H1 (cell line): ENCODE data around the gene AMN. TPM values are rescaled to one million over a fixed set of nuclear protein-coding genes. Genes with fewer than 3 reads are reported as not detected.

Source experiments
- CTCF ChIA-PET: fragments of 300-600 bp; sonication (Branson Sonifier 250); formaldehyde crosslinking; loops from one replicate; lab custom pipeline; 2021; ENCODE audit not compliant: partially characterized antibody; lab: Charles Lee
- POLR2A ChIA-PET: fragments of 300-600 bp; sonication (Branson Sonifier 250); formaldehyde crosslinking; loops from one replicate; lab custom pipeline; 2021; ENCODE audit warnings: inconsistent platforms; ENCODE audit not compliant: partially characterized antibody; lab: Charles Lee
- DNase-seq, 2 experiments: peaks; one replicate each; pipeline versions ENCODE4 v3.0.0 to v3.0.0-alpha.2; 2010 to 2022; ENCODE audit warnings: low spot score in 2 of 2, low read depth in 1 of 2, mixed read lengths in 1 of 2
- FAIRE-seq: peaks from 2 replicates; lab custom pipeline; 2011; peaks lifted over from hg19 to GRCh38; lab: Jason Lieb, UNC
- H2AFZ ChIP-seq: 2 replicates; pipeline ENCODE4 v1.8.1; 2012; ENCODE audit warnings: low read length, inconsistent platforms
- H2AK5ac ChIP-seq: 2 replicates; pipeline ENCODE4 v1.6.1; 2013; ENCODE audit warnings: low read depth, low read length
- H2BK120ac ChIP-seq: replicated peaks from 2 replicates; pipeline ENCODE3; 2013; ENCODE audit warnings: low read depth, low read length, inconsistent platforms
- H2BK12ac ChIP-seq: 2 replicates; pipeline ENCODE4 v1.6.1; 2013; ENCODE audit warnings: low read depth, low read length
- H2BK15ac ChIP-seq: 2 replicates; pipeline ENCODE4 v1.6.1; 2013; ENCODE audit warnings: low read length
- H2BK20ac ChIP-seq: 2 replicates; pipeline ENCODE4 v1.6.1; 2013; ENCODE audit warnings: low read length
- H2BK5ac ChIP-seq: 2 replicates; pipeline ENCODE4 v1.6.1; 2013; ENCODE audit warnings: low read depth, low read length
- H3K14ac ChIP-seq: 2 replicates; pipeline ENCODE4 v1.6.1; 2013; ENCODE audit warnings: inconsistent platforms; ENCODE audit not compliant: insufficient read length
- H3K18ac ChIP-seq: 2 replicates; pipeline ENCODE4 v1.6.1; 2013; ENCODE audit warnings: low read length; ENCODE audit errors: extremely low read depth
- H3K23ac ChIP-seq: 2 replicates; pipeline ENCODE4 v1.6.1; 2013; ENCODE audit warnings: inconsistent platforms; ENCODE audit not compliant: insufficient read length
- H3K23me2 ChIP-seq: 2 replicates; pipeline ENCODE4 v1.6.1; 2013; ENCODE audit warnings: low read depth, low read length
- H3K27ac ChIP-seq: 2 replicates; pipeline ENCODE4 v1.6.1; 2011; ENCODE audit warnings: low read depth, low read length, inconsistent platforms
- H3K27me3 ChIP-seq, 4 experiments: replicated peaks in 1 of 4; 1 replicate in 1 of 4; 2 replicates in 3 of 4; pipeline versions ENCODE4 v1.6.1 to v1.8.1; 2011 to 2013; ENCODE audit warnings: low read length in 3 of 4, mild to moderate bottlenecking in 3 of 4, inconsistent platforms in 2 of 4, mixed read lengths in 2 of 4, moderate library complexity in 1 of 4; ENCODE audit not compliant: control insufficient read depth in 3 of 4, insufficient read depth in 3 of 4; ENCODE audit errors: extremely low read depth in 1 of 4
- H3K36me3 ChIP-seq, 4 experiments: 2 replicates each; pipeline versions ENCODE4 v1.6.1 to v1.8.1; 2011 to 2013; ENCODE audit warnings: mild to moderate bottlenecking in 4 of 4, low read length in 3 of 4, moderate library complexity in 2 of 4, control low read depth in 1 of 4, inconsistent platforms in 1 of 4; ENCODE audit not compliant: insufficient read depth in 4 of 4, control insufficient read depth in 2 of 4
- H3K4ac ChIP-seq: replicated peaks from 2 replicates; pipeline ENCODE3; 2013; ENCODE audit warnings: low read length, low read depth, mixed read lengths, inconsistent platforms; ENCODE audit not compliant: insufficient read length
- H3K4me1 ChIP-seq, 4 experiments: replicated peaks in 1 of 4; 1 replicate in 1 of 4; 2 replicates in 3 of 4; pipeline versions ENCODE4 v1.6.1 to v1.8.1; 2011 to 2013; ENCODE audit warnings: low read length in 3 of 4, inconsistent platforms in 2 of 4, mixed read lengths in 1 of 4; ENCODE audit not compliant: insufficient read depth in 4 of 4, control insufficient read depth in 3 of 4
- H3K4me2 ChIP-seq, 2 experiments: 2 replicates each; pipeline versions ENCODE4 v1.6.1 to v1.8.1; 2011 to 2013; ENCODE audit warnings: low read depth in 2 of 2, low read length in 2 of 2, control low read depth in 1 of 2, inconsistent platforms in 1 of 2, mild to moderate bottlenecking in 1 of 2; ENCODE audit not compliant: insufficient read depth in 1 of 2
- H3K4me3 ChIP-seq, 4 experiments: fragments of 200-600, 300-600 bp in 1 of 4; sonication (generic), shearing (Covaris generic), sonication (Bioruptor Twin) in 1 of 4; 2 replicates each; pipeline versions ENCODE4 v1.5.1 to v1.8.1; 2011 to 2016; ENCODE audit warnings: low read length in 4 of 4, low read depth in 3 of 4, control low read depth in 2 of 4, inconsistent platforms in 2 of 4, mild to moderate bottlenecking in 2 of 4, mixed read lengths in 1 of 4, moderate library complexity in 1 of 4; ENCODE audit not compliant: insufficient read depth in 2 of 4; ENCODE audit errors: extremely low read depth in 1 of 4
- H3K56ac ChIP-seq: replicated peaks from 2 replicates; pipeline ENCODE3; 2013; ENCODE audit warnings: low read depth, mild to moderate bottlenecking, mixed read lengths, low read length, inconsistent platforms; ENCODE audit not compliant: insufficient read length
- H3K79me1 ChIP-seq: 2 replicates; pipeline ENCODE4 v1.6.1; 2013; ENCODE audit warnings: low read depth, low read length, control low read depth
- H3K79me2 ChIP-seq, 2 experiments: 2 replicates each; pipeline versions ENCODE4 v1.6.1 to v1.8.1; 2012 to 2013; ENCODE audit warnings: low read length in 2 of 2, mild to moderate bottlenecking in 2 of 2, inconsistent platforms in 1 of 2; ENCODE audit not compliant: insufficient read depth in 2 of 2, control insufficient read depth in 1 of 2
- H3K9ac ChIP-seq, 4 experiments: replicated peaks in 1 of 4; 1 replicate in 1 of 4; 2 replicates in 3 of 4; pipeline versions ENCODE4 v1.6.1 to v1.8.1; 2011 to 2013; ENCODE audit warnings: low read depth in 3 of 4, low read length in 3 of 4, control low read depth in 2 of 4, mild to moderate bottlenecking in 2 of 4, moderate library complexity in 2 of 4, inconsistent platforms in 1 of 4; ENCODE audit errors: extremely low read depth in 1 of 4
- H3K9me3 ChIP-seq, 2 experiments: 2 replicates each; pipeline versions ENCODE4 v1.6.1 to v1.8.1; 2012 to 2013; ENCODE audit warnings: mild to moderate bottlenecking in 2 of 2, moderate library complexity in 2 of 2, control low read depth in 1 of 2, inconsistent platforms in 1 of 2, low read depth in 1 of 2, low read length in 1 of 2, mixed read lengths in 1 of 2; ENCODE audit not compliant: insufficient read depth in 2 of 2
- H4K20me1 ChIP-seq, 2 experiments: replicated peaks in 1 of 2; 2 replicates each; pipeline versions ENCODE3 to v1.8.1; 2011 to 2013; ENCODE audit warnings: inconsistent platforms in 2 of 2, low read length in 2 of 2, mild to moderate bottlenecking in 1 of 2; ENCODE audit not compliant: insufficient read depth in 2 of 2, control insufficient read depth in 1 of 2
- H4K5ac ChIP-seq: 2 replicates; pipeline ENCODE4 v1.6.1; 2013; ENCODE audit warnings: low read length, low read depth, mixed read lengths, inconsistent platforms; ENCODE audit not compliant: insufficient read length
- H4K8ac ChIP-seq: 2 replicates; pipeline ENCODE4 v1.8.0; 2013; ENCODE audit warnings: mild to moderate bottlenecking, moderate library complexity, low read length, inconsistent platforms; ENCODE audit not compliant: insufficient read depth; ENCODE audit errors: extremely low read depth
- H4K91ac ChIP-seq: replicated peaks from 2 replicates; pipeline ENCODE3; 2013; ENCODE audit warnings: low read length, mixed read lengths, inconsistent platforms; ENCODE audit not compliant: insufficient read length
- JUN ChIP-seq: IDR thresholded peaks from 2 replicates; pipeline ENCODE4 v1.6.1; 2011; ENCODE audit warnings: low read depth, mild to moderate bottlenecking, improper control_type of control experiment, low read length
- WGBS, 2 experiments: shearing (Covaris generic) in 1 of 2; methylation state at CpG; one replicate each; pipeline versions ENCODE4 v1.1.6 to v1.1.7; 2013 to 2015; ENCODE audit warnings: low lambda C conversion rate in 2 of 2, mixed read lengths in 2 of 2, inconsistent platforms in 1 of 2, low coverage in 1 of 2, missing lambda C conversion rate in 1 of 2; ENCODE audit not compliant: insufficient replicate concordance in 2 of 2, insufficient coverage in 1 of 2, insufficient read length in 1 of 2; ENCODE audit errors: extremely low coverage in 1 of 2, missing lambda C conversion rate in 1 of 2; 5-methylcytosine and 5-hydroxymethylcytosine counted together
- polyA plus RNA-seq, 7 experiments: library from polyadenylated mRNA; depleted of rRNA in 3 of 7; stranded (reverse) in 5 of 7; unstranded in 2 of 7; fragments of >200 nt in 5 of 7; fragments of 200-250 nt in 2 of 7; gene quantifications; 1 replicate in 5 of 7; 2 replicates in 1 of 7; 4 replicates in 1 of 7; pipeline versions ENCODE4 v1.2.1 to v1.2.3, GENCODE V29; 2011 to 2013; ENCODE audit warnings: missing spikeins in 2 of 7, mixed read lengths in 2 of 7
- total RNA-seq: library from RNA; stranded (reverse); fragmentation: NEBNext Ultra II Directional; extraction: Animal tissue kit (Norgen Biotek cat#: 25700); gene quantifications from 2 replicates; pipeline ENCODE4 v1.2.1, GENCODE V29; 2021

The AMN gene
- total and polyA plus RNA-seq, 2 of the 8 experiments (the other 6 are each of a cell fraction or from before 2014, with no cell fraction given), result 0.77 to 1.5 TPM

GRCh38 chr14:102939820-102940561, 17.5 kb downstream of the AMN start:
- FAIRE-seq (no peak), DNase-seq (no peak)
- no peak overlapping the region for H3K9ac ChIP-seq
- H3K4me2 ChIP-seq, result no peak overlapping the region
- 93% methylated on average over 43 of the region's 43 CpGs; no CpG with 5 or more reads in 1 of the 2 experiments for WGBS, 2 experiments
- no peak overlapping the region for H3K56ac ChIP-seq
- H3K18ac ChIP-seq, result no peak overlapping the region
- H3K4me1 ChIP-seq, result no peaks in the 10 kb centered on the region
- no peak overlapping the region for H2BK120ac ChIP-seq
- no peak overlapping the region for H4K91ac ChIP-seq
- H3K14ac ChIP-seq, result no peak overlapping the region
- no peak overlapping the region for H3K4me3 ChIP-seq
- no peak overlapping the region for H2BK20ac ChIP-seq
- no peaks in the 10 kb centered on the region for H3K23me2 ChIP-seq
- ChIA-PET CTCF (interaction anchor here (1.4 kb wide), 1 partner anchor 32 kb away, joined by 3 read pairs; no protein-coding TSS in a partner anchor), POLR2A (interaction anchor here (1.1 kb wide), 1 partner anchor 8 kb away, joined by 3 read pairs; no protein-coding TSS in a partner anchor)
- no peak overlapping the region for H3K23ac ChIP-seq
- peaks cover 5 to 45% (median 22%) of the 10 kb centered on the region in 4 experiments for H3K36me3 ChIP-seq
- no peak overlapping the region for H2AK5ac ChIP-seq
- H2BK12ac ChIP-seq, result no peak overlapping the region
- H3K27ac ChIP-seq, result no peak overlapping the region
- H3K27me3 ChIP-seq, result no peaks in the 10 kb centered on the region
- H4K5ac ChIP-seq, result no peak overlapping the region
- H4K8ac ChIP-seq, result no peak overlapping the region
- no peak overlapping the region for H3K4ac ChIP-seq
- H2BK5ac ChIP-seq, result no peak overlapping the region
- no peaks in the 10 kb centered on the region for H3K79me1 ChIP-seq
- no peak overlapping the region for H2AFZ ChIP-seq
- H3K79me2 ChIP-seq, result no peaks in the 10 kb centered on the region
- H4K20me1 ChIP-seq, result peaks cover 0 to 6% of the 10 kb centered on the region in 2 experiments
- no peak overlapping the region for H2BK15ac ChIP-seq
- no peaks in the 10 kb centered on the region for H3K9me3 ChIP-seq
- TF ChIP-seq JUN, result no peak
